HG02852 (cell line): ENCODE measurements around the gene CACNA2D3.

Source experiments
- ATAC-seq: cut with Tn5 transposase; IDR thresholded peaks from one replicate; pipeline ENCODE4 v1.9.1; 2021; ENCODE audit warnings: mild to moderate bottlenecking, moderate library complexity; ENCODE audit not compliant: unreplicated experiment

Gene CACNA2D3

DNA sequence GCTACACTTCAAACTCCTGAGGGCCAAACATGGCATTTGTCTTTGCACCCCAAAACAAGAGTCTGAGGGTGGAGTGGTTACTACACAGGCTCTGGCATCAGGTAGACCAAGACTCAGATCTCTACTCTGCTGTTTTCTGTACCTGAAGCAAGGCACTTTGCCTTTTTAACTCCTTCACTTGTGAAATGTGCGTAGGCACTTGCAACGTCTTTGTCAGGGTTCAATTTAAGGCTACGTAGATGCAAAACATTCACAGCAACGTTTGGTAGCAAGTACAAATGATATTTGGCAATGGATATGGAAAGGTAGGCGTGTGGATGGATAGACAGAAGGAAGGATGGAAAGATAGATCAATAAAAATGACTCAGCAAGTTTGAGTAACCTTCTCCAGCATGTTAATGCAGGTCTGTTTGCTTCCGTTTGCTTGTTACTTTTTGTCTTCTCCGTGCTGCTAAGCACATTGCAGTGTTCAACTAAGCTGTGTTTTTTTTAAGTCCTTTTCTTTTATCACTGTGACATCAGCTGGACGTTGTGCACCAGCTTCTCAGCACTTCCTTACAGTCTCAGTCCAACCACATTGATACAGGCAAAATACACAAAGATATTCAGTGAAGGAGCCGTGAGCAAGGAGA is 704.8 kb downstream of the CACNA2D3 start:
- ATAC-seq, result no peak

DNA sequence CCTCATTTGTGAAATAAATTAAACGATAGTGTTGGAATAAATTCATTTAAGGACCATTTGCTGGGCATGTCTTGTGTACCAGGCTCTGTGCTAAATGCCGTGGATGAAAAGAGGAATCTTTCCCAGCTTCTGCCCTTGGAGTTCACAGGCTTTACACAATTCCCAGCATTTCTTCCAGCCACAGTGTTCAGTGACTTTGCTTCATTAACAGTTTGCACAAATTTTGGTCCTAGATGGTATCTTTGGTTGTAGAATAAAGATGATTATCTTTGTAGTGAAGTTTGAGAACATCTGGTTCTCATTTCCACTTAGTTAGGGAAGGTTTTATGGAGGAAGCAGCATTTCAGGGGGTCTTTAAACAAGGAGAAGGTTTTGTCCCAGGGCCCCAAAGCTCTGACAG is 705.4 kb downstream of the CACNA2D3 start:
- ATAC-seq, result no peak

DNA sequence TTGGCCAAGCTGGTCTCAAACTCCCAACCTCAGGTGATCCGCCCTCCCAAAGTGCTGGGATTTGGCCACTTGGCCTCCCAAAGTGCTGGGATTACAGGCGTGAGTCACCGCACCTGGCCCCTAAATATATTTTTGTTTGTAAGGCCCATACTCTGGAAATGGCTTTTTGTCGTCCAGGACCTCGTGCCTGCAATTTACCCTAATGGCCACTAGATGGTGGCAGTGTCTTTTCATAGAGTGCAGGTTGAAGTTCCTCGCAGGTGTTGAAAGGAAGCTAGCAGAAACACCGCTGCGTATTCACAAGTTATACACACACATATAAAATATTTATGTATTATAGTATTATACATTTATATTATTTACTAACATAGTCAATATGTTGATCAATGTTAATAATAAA is 708.3 kb downstream of the CACNA2D3 start:
- no peak for ATAC-seq

DNA sequence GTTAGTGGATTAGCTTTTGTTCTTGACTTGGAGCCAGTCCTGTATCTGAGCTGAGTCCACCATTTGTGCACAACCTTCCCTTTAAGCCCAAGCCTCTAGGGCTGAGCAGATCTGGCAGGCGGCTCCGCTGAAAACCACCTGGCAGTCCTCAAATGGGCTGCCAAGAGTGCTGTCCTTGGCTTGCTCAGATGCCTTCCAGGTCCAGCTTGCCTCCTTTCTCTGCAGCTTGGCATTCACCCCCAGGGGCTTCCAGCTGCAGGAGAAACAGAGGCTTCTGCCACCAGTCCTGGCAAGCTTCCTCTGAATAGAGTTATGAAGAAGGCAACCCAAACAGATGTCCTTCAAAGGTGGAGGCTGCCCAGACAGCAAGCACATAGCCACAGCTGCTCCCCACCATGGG is 708.8 kb downstream of the CACNA2D3 start:
- no peak for ATAC-seq

DNA sequence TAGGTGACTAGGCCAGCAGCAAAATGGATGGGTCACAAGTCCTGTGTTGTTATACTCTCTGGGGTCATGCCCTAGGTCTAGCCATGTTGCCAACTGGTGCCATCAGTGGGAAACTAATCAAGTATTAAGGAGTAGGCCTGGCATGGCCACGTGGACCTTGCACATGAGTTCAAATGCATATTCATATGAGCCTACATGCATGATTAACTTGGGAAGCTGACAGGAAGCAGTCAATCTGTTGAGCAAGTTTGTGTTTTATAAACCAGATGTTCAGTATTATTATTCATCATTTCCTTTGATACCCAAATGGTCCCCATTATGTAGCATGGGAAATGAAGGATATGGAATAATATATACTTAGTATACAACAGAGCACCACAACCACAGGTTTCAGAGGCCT is 710.5 kb downstream of the CACNA2D3 start:
- ATAC-seq, result no peak

DNA sequence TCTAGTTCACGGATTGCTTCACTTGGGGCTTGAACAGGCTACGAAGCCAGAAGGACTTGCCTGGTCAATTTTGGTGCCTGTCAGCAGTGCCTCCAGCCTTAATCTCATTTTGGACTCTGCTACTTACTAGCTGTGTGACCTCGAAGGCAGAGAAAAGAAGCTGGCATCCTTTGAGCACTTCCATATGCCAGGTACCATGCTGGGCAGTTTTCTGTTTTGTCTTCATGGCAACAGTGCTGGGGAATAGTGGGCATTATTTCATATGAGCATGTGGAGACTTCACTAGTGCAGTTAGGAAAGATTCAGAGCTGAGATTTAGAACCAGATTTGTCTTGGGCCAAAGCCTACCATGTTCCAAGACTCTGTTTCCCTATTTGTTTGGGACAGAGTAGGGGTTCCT is 713.3 kb downstream of the CACNA2D3 start:
- no peak for ATAC-seq

DNA sequence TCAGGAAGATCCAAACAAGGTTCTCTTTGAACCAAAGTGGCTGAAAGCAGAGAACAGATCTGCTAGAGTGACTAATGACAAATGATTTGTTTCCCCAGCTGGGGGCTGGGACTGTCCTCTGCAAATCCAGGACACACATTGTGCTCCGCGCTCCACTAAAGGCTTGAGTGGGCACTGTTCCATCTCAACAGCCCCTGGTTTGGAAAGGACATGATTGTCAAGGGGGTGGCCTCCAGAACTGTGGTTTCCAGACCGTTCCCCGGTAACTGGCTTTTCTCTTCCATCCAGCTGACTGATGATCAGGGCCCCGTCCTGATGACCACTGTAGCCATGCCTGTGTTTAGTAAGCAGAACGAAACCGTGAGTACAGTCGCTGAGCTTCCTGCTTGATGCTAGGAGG is 714.5 kb downstream of the CACNA2D3 start:
- ATAC-seq, result no peak

DNA sequence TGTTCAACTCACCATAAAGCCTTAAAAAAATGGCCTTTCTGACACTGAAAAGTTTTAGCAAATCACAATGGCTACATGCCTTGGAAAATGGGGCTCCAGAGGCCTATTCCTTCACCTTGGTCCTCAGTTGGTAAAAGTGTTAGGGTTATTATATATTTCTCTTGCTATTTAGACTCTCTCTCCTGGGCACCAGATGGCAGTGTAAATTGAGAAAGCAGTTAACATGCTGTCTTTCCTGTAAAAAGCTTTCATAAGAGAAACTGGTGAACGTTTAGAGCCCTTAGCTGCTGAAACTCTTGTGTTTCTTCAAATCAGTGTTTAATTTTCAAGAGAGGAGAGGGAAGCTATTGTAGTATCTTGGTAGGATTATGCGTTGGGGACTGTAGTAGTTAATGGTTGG is 715.6 kb downstream of the CACNA2D3 start:
- ATAC-seq, result no peak

DNA sequence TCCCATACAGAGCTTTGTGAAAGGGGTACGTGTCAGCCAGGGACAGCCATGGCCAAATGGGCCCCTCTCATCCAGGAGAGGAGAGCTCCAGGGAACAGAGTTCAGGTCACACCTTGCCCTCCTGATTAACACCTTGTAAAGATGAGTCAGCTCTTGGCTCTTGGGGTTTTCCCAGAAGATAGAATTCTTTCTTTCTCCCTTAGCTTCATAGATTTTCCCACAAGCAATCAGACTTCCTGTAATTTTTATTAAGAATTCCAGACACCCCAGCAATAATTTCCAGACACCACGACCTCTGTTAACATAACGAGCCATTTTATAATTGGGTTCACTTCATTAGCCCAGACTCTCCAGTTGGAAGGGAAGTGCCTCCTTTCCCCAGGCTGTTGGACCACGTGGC is 719.1 kb downstream of the CACNA2D3 start:
- ATAC-seq, result no peak

DNA sequence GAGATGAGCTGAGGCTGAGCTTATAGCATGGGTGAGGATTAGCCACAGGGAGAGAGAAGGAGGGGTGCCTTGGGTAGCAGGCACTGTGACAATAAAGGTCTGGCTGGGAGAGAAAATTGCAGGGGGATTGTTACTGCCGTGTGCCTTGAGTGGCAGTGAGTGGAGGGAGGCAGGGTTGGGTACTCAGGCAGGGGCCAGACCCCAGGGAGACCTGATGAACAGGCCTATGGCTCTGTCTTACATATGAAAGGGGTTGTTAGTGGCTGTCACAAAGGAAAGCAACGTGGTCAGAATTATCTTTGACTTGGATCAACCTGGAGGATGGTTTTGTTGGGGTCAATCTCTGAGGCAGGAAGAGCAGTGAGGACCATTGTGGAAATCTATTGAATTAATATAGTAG is 721.0 kb downstream of the CACNA2D3 start:
- ATAC-seq, result no peak

DNA sequence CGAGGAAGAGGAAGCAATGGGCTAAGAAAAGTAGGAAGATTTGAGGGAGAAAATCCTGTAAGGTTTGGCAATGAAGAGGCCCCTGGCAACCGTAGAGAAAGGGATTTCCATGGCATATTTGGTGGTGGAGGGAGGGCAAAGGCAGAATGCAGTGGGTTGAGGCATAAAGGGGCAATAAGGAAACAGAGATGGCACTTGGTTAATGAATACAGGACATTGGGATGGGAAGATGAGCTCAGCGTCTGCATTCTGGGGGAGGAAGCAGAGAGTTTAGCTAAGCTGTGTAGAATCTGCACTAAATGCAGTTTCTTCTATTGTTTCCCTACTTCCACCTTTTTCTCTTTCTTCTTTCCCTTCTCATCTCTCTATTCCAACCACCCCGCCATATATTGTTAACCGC is 721.9 kb downstream of the CACNA2D3 start:
- no peak for ATAC-seq

DNA sequence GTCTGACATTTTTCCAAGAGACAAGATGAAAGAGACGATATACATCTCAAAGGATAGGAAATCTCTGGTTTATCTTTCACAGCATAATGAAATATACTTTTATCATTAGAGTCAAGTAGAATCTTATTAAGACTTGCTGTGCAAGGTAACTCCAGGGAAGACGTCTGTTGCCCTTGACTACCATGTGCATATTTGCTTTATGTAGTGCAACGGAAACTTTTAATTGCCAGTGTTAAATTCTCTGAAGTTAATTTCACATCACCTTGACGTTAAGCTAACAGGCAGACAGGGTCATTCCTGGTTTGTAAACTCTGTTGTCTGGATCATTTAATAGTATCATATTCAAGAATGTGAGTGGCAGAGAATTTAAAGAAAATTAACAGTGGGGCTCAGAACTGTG is 722.7 kb downstream of the CACNA2D3 start:
- ATAC-seq, result no peak

DNA sequence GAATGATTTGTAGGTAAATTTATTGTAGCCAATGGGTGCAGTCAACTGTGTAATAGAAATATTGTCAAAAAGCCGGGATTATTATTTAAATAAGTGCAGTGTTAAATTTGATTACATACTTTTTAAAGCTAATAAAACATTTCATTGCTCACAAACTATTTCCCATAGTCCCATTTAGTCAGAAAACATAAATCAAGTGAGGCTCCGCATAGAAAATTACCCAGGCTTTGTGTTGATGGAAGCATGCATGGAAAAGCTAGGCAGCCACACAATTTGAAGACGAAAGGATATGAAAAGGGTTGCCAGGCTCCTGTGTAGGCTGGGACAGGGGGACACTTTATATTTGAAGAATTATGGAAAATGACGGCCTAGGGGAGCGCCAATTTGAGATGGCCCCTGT is 723.2 kb downstream of the CACNA2D3 start:
- ATAC-seq, result no peak

DNA sequence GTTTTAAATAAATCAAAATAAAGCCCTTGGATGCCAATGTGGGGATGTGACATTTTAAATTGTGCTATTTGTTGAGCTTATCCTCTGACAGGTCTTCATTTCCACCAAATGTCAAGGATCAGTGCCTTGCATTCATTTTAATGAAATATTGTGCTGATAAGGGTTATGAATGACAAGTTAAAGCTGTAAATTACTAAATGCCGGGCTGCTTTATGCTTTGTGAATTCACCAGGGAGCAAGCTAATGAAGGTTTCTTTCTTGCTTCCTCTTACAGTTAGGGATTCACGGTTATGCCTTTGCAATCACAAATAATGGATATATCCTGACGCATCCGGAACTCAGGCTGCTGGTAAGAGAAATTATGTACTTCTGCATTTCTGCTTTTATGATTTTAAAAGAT is 723.8 kb downstream of the CACNA2D3 start:
- no peak for ATAC-seq

DNA sequence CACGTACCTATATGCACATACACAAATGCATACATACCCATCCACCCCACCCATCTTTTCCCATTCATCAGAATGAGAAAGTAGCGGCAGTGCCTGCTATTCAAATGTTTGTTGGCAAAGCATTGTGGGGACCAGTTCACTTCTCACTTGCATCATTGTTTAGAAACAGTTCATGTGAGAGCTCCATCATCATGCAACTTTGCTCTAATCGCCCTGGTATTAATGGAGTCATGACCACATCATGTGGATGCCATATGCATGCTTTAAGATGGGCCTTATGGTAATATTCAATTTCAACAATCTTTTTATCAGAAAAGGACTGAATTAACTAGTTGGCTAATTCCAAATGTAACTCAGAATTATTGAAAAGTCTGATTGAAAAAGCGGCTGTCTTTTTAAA is 725.0 kb downstream of the CACNA2D3 start:
- no peak for ATAC-seq

DNA sequence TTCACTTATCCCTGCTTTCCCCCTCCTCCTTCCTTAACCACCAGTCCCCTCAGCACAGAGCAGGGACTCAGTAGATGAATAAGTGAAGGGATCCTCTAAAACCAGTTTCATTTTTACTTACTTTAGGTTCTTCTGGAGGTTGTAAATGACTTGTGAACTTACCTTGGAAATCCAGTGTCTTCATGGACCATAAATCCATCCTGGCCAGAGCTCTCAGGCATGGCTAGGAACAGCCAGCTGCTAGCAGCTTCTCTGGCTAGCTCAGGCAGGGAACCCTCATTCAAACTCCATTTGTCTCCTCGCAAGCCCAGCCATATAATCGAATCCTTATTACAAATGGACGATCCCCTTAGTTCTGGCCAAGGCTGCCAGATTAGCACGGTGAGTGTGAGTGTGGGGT is 727.0 kb downstream of the CACNA2D3 start:
- no peak for ATAC-seq

DNA sequence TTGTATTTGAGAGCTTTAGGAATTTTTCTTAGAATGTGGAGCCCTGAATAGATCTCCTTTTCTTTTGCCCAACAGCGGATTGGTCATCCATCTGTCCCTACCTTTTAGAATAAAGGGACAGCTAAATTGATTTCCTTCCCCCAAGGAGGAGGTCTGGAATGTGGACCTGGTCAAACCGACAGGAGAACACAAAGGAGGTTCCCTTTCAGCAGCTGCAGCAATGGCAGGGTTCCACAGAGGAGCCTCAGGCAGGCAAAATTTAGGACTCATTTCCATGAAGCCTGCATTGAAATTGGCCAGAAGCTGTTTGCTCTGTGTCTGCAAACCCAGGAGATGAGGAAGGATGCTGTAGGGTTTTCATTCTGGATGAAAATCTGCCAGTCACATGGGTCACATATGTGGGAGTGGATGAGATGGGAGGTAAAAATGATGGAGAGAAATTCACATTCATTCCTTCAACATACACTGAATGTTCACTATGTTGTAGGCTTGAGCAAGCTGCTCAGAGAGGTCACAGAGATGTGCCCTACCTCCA is 728.2 kb downstream of the CACNA2D3 start:
- ATAC-seq, result no peak

DNA sequence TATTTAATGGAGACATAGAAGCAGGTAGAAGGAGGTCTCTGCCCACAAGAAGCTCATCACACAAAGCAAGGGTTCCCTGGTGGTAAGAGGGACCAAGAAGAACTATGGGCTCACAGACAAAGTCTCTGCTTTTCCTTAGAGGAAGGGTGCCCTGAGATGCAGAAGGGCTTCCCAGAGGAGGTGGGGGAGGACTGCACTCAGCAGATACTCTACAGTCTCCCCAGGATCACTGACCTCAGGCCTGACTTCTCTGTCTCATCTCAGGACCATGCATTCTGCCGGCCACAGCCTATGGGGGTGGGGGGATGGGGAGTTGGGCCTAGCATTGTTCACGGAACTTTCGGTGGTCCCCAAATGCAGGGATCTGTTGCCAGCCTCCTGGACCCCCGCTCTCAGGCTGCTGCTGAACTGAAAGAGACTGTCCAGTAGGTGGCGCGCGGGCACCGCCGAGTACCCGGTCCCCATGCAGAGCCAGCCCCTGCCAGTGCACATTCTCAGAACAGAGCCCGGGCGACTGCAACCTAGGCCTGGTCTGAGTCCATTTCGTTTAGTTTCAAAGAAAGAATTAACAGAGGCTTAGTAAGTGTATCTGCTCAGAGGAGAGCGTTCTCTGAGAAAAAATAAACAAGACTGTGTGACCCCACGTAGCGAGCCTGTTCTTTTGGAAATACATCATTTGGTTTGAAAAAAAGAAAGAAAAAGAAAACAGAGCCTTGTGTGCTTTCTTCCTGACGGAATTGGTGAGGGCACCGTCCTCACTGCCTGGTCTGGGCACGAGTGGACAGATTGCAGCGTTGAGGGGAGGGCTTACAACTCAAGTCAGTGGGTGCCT is 731.4 kb downstream of the CACNA2D3 start:
- no peak for ATAC-seq

DNA sequence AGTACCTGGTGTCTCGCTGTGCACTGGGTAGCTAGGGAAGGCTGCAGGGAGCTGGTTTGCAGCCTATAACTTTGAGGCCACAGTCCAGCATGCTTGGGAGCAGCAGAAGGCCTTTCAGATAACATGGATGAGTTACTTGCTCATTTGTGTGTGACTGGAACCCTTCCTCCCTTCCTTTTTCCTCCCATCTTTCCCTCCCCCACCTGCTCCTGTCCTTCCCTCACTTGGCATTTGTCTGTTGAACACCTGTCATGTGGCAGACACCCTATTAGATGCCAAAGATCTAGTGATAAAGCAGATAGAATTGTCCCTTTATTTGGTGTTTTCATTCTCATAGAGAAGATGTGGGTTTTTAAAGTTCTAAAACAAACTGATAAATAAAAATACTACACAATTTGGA is 733.9 kb downstream of the CACNA2D3 start:
- ATAC-seq, result no peak

DNA sequence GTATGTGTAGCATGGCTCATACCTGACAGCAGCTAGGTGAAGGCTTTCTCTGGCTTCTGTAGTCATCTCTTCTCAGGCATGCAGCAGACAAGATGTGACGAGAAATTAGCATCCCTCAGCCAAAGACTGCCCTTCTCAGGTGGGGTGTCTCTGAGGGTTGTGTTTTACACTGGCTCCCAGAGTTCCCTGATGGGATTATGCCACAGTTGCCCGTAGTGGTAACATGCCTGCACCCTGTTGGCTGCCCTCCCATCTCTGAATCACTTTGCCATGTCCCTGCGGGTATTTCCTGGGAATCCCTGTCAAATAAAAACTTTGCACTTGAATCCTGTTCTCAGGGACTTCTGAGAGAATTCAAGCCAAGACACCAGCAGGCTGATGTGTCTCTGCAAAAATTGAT is 735.0 kb downstream of the CACNA2D3 start:
- ATAC-seq, result no peak

DNA sequence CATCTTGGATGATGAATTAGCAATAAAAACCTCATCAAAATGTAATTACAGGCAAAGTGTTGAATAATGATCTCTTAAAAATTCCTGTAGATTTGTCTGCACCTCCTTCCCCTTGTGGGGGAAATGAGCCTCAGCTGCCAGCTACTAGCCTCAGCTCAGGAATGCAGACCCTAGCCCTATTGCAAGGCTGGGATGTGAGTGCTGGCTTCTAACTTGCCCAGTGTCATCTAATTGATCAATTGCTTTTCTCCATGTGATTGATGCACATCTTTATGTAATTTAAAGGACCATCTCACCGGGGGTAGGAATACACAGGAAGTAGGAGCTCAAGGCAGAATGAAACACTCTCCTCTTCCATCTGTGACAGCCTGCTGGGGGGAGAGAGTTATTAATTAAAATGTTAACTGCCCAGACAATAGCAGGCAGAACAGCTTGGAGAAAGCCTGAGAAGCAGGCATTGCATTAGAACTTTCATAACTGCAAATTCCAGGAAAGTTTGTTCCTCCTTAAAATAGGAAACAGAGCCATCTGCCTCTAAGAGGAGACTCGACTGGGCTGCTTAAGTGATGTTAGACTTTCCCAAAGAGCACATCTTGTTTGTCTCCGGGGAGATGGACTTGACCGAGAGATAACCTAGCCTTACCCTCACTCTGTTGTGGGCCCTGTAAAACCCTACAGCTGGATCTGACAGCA is 735.9 kb downstream of the CACNA2D3 start:
- no peak for ATAC-seq

DNA sequence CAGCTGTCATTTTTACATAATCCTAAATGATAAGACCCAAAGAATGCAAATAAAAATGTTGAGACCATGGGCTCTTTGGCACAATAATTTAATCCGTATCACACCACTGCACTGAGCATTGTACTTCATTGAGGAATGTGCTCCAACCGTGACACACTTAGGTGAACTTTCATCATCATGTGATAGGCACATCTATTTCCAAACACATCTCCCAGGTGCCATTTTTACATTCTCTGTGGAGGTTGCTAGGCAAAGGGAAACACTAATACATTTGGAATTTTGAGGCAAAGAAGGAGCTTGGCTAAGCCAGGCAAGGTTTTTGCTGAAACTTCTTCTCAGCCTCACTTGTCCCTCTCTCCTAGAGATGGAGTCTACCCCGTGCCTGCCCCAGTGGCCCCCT is 736.8 kb downstream of the CACNA2D3 start:
- ATAC-seq, result no peak
